HEK293 (cell line): Measurements from ENCODE around the gene ECT2.
A peak's percentile ranks its signal among the peaks of the same experiment; 100 is the strongest.

Experiments used
- CTCF ChIA-PET: fragments of 350-600 bp; formaldehyde crosslinking; extraction: SDS; loops from one replicate; lab custom pipeline; 2021; ENCODE audit warnings: antibody characterized with exemption; lab: Yijun Ruan, JAX
- POLR2A ChIA-PET: fragments of 300-600 bp; formaldehyde crosslinking; extraction: SDS; loops from one replicate; lab custom pipeline; 2020; ENCODE audit warnings: antibody characterized with exemption, inconsistent platforms; lab: Yijun Ruan, JAX
- H3K27ac ChIP-seq: fragments of 200-500 bp; sonication (Bioruptor generic); 2 replicates; pipeline ENCODE4 v1.5.1; 2014; ENCODE audit warnings: low read depth, low read length, control low read depth, inconsistent platforms; ENCODE audit errors: extremely low read depth
- H3K36me3 ChIP-seq, 2 experiments: fragments of 200-500 bp in 1 of 2; sonication (Bioruptor generic) in 1 of 2; 1 replicate in 1 of 2; 2 replicates in 1 of 2; pipeline ENCODE4 v1.5.1; 2014 to 2017; ENCODE audit warnings: inconsistent platforms in 2 of 2, low read length in 2 of 2; ENCODE audit not compliant: control insufficient read depth in 2 of 2, insufficient read depth in 1 of 2
- H3K4me1 ChIP-seq: fragments of 200-500 bp; sonication (Bioruptor generic); 2 replicates; pipeline ENCODE4 v1.5.1; 2014; ENCODE audit warnings: mild to moderate bottlenecking, low read length, inconsistent platforms; ENCODE audit not compliant: control insufficient read depth, insufficient read depth
- H3K4me3 ChIP-seq: 2 replicates; pipeline ENCODE4 v1.5.1; 2011; ENCODE audit warnings: low read depth, mild to moderate bottlenecking, control low read depth, low read length, moderate library complexity
- H3K9me3 ChIP-seq: fragments of 200-500 bp; sonication (Bioruptor generic); 2 replicates; pipeline ENCODE4 v1.5.1; 2014; ENCODE audit warnings: low read depth, low read length, inconsistent platforms; ENCODE audit not compliant: control insufficient read depth, insufficient read depth
- HOXA7 ChIP-seq: sonication (generic); formaldehyde crosslinking; IDR thresholded peaks from 2 replicates; pipeline ENCODE4 v1.8.1; 2022; ENCODE audit warnings: missing genetic modification reagents, borderline replicate concordance
- SP2 ChIP-seq: fragments of 450-650 bp; formaldehyde crosslinking; IDR thresholded peaks from 2 replicates; pipeline ENCODE4 v1.5.1; 2016; ENCODE audit warnings: missing biosample characterization, missing genetic modification characterization
- SP3 ChIP-seq: fragments of 450-650 bp; formaldehyde crosslinking; IDR thresholded peaks from 2 replicates; pipeline ENCODE4 v1.5.1; 2016; ENCODE audit warnings: missing biosample characterization, missing genetic modification characterization
- YY2 ChIP-seq: fragments of 450-650 bp; formaldehyde crosslinking; IDR thresholded peaks from 2 replicates; pipeline ENCODE4 v1.5.1; 2016; ENCODE audit warnings: missing biosample characterization, missing genetic modification characterization
- ZBTB1 ChIP-seq: fragments of 450-650 bp; formaldehyde crosslinking; IDR thresholded peaks from 2 replicates; pipeline ENCODE4 v1.5.1; 2016; ENCODE audit warnings: missing biosample characterization, missing genetic modification characterization
- ZNF121 ChIP-seq: fragments of 450-650 bp; formaldehyde crosslinking; IDR thresholded peaks from 2 replicates; pipeline ENCODE4 v1.5.1; 2016; ENCODE audit warnings: missing biosample characterization, missing genetic modification characterization
- ZNF214 ChIP-seq: fragments of 450-650 bp; formaldehyde crosslinking; IDR thresholded peaks from 2 replicates; pipeline ENCODE4 v1.5.1; 2017; ENCODE audit warnings: missing biosample characterization, mild to moderate bottlenecking, missing genetic modification characterization, borderline replicate concordance
- ZNF223 ChIP-seq: fragments of 450-650 bp; formaldehyde crosslinking; IDR thresholded peaks from 2 replicates; pipeline ENCODE4 v1.5.1; 2016; ENCODE audit warnings: missing biosample characterization, missing genetic modification characterization
- ZNF266 ChIP-seq: fragments of 450-650 bp; formaldehyde crosslinking; IDR thresholded peaks from 2 replicates; pipeline ENCODE4 v1.5.1; 2016; ENCODE audit warnings: missing biosample characterization, missing genetic modification characterization, low read depth
- ZNF292 ChIP-seq: fragments of 450-650 bp; formaldehyde crosslinking; IDR thresholded peaks from 2 replicates; pipeline ENCODE4 v1.5.1; 2016; ENCODE audit warnings: low read depth, missing biosample characterization, missing genetic modification characterization, borderline replicate concordance
- ZNF335 ChIP-seq: fragments of 450-650 bp; formaldehyde crosslinking; conservative IDR thresholded peaks from 2 replicates; pipeline ENCODE4 v1.5.1; 2016; ENCODE audit warnings: missing biosample characterization, missing genetic modification characterization
- ZNF571 ChIP-seq: fragments of 450-650 bp; formaldehyde crosslinking; IDR thresholded peaks from 2 replicates; pipeline ENCODE4 v1.5.0; 2017; ENCODE audit warnings: missing biosample characterization, missing genetic modification characterization
- ZNF776 ChIP-seq: fragments of 450-650 bp; formaldehyde crosslinking; IDR thresholded peaks from 2 replicates; pipeline ENCODE4 v1.5.0; 2017; ENCODE audit warnings: missing biosample characterization, missing genetic modification characterization, borderline replicate concordance
- TF ChIP-seq, protein P1 (sequence below): fragments of 450-650 bp; formaldehyde crosslinking; conservative IDR thresholded peaks from 2 replicates; pipeline ENCODE4 v1.5.1; 2016; ENCODE audit warnings: low read depth, missing biosample characterization, missing genetic modification characterization
- TF ChIP-seq, protein P2 (sequence below): fragments of 450-650 bp; formaldehyde crosslinking; IDR thresholded peaks from 2 replicates; pipeline ENCODE4 v1.5.1; 2017; ENCODE audit warnings: missing biosample characterization, missing genetic modification characterization
- TF ChIP-seq, protein P3 (sequence below): fragments of 450-650 bp; formaldehyde crosslinking; IDR thresholded peaks from 2 replicates; pipeline ENCODE4 v1.5.1; 2016; ENCODE audit warnings: missing biosample characterization, missing genetic modification characterization

Gene ECT2

DNA sequence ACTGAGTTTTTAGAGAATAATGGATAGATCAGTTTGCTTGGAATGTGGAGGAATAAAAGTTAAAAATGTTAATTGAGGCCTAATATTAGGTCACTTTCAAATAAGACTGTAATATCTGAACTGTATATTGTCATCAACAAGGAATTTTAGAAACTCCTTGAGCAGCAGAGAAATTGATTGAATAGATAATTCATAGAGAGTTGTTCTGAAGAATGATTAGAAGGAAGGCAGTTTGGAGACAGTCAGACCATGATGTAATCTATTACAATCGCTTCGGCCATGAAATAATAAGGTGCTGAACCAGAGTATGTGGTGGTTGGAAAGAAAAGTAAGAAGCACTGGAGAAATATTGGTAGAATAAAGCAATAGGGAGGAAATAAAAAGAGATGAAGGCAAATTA is 15.7 kb downstream of the ECT2 start:
- TF ChIP-seq ZNF292 (no peak), SP2 (tag by site-specific recombination) (no peak), SP3 (tag by site-specific recombination) (no peak), ZNF223 (no peak), ZNF266 (tag by site-specific recombination) (no peak), ZNF776 (tag by site-specific recombination) (no peak), ZNF571 (tag by site-specific recombination) (no peak), HOXA7 (CRISPR knock-in tag) (no peak)
- TF ChIP-seq, protein P1, sequence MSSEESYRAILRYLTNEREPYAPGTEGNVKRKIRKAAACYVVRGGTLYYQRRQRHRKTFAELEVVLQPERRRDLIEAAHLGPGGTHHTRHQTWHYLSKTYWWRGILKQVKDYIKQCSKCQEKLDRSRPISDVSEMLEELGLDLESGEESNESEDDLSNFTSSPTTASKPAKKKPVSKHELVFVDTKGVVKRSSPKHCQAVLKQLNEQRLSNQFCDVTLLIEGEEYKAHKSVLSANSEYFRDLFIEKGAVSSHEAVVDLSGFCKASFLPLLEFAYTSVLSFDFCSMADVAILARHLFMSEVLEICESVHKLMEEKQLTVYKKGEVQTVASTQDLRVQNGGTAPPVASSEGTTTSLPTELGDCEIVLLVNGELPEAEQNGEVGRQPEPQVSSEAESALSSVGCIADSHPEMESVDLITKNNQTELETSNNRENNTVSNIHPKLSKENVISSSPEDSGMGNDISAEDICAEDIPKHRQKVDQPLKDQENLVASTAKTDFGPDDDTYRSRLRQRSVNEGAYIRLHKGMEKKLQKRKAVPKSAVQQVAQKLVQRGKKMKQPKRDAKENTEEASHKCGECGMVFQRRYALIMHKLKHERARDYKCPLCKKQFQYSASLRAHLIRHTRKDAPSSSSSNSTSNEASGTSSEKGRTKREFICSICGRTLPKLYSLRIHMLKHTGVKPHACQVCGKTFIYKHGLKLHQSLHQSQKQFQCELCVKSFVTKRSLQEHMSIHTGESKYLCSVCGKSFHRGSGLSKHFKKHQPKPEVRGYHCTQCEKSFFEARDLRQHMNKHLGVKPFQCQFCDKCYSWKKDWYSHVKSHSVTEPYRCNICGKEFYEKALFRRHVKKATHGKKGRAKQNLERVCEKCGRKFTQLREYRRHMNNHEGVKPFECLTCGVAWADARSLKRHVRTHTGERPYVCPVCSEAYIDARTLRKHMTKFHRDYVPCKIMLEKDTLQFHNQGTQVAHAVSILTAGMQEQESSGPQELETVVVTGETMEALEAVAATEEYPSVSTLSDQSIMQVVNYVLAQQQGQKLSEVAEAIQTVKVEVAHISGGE (tag by site-specific recombination): no peak
- TF ChIP-seq, protein P2, sequence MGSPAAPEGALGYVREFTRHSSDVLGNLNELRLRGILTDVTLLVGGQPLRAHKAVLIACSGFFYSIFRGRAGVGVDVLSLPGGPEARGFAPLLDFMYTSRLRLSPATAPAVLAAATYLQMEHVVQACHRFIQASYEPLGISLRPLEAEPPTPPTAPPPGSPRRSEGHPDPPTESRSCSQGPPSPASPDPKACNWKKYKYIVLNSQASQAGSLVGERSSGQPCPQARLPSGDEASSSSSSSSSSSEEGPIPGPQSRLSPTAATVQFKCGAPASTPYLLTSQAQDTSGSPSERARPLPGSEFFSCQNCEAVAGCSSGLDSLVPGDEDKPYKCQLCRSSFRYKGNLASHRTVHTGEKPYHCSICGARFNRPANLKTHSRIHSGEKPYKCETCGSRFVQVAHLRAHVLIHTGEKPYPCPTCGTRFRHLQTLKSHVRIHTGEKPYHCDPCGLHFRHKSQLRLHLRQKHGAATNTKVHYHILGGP: no peak
- TF ChIP-seq, protein P3, sequence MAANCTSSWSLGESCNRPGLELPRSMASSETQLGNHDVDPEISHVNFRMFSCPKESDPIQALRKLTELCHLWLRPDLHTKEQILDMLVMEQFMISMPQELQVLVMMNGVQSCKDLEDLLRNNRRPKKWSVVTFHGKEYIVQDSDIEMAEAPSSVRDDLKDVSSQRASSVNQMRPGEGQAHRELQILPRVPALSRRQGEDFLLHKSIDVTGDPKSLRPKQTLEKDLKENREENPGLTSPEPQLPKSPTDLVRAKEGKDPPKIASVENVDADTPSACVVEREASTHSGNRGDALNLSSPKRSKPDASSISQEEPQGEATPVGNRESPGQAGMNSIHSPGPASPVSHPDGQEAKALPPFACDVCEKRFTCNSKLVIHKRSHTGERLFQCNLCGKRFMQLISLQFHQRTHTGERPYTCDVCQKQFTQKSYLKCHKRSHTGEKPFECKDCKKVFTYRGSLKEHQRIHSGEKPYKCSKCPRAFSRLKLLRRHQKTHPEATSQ (tag by site-specific recombination): no peak
- ChIA-PET CTCF (no interaction called here), POLR2A (no interaction called here)

DNA sequence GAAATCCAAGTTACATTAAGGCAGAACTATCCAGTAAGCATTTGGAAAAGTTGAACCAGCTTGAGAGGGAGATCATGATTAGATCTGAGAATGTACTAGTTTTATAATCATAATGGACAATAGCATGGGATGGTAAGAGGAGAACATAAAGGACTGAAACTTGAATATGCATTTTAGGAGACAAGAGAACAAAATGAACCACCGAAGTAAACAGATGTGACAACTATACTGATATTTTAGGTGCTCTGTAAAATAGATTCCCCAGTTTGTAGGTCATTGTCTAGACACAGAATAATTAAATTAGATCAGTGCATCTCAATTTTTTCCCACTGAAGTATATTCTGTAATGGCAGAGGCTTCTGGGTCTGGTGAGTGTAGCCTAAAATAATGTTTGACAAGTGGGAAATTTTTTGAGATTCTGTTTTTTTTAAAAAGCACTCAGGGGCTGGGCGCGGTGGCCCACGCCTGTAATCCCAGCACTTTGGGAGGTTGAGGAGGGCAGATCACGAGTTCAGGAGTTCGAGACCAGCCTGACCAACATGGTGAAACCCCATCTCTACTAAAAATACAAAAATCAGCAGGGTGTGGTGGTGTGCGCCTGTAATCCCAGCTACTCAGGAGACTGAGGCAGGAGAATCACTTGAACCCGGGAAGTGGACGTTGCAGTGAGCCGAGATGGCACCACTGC is 16.3 kb downstream of the ECT2 start:
- Histone ChIP-seq H3K9me3 (no peaks in the 10 kb centered on the region), H3K36me3 (peaks cover 46 to 96% of the 10 kb centered on the region in 2 experiments)
- CTCF ChIA-PET: no interaction called here
- TF ChIP-seq ZNF571 (tag by site-specific recombination) (no peak), ZNF335 (tag by site-specific recombination) (no peak), ZNF214 (tag by site-specific recombination) (no peak), YY2 (tag by site-specific recombination) (no peak), HOXA7 (CRISPR knock-in tag) (no peak)
- TF ChIP-seq, all 188 proteins: peak for 0
- Histone ChIP-seq H3K4me1 (no peaks in the 10 kb centered on the region), H3K27ac (no peak overlapping the region), H3K4me3 (no peak overlapping the region)
- POLR2A ChIA-PET: no interaction called here

More for the DNA sequence above, 15.7 kb downstream of the ECT2 start:
- Histone ChIP-seq H3K9me3 (no peaks in the 10 kb centered on the region), H3K4me1 (no peaks in the 10 kb centered on the region), H3K4me3 (no peak overlapping the region), H3K27ac (no peak overlapping the region), H3K36me3 (peaks cover 42 to 93% of the 10 kb centered on the region in 2 experiments)

DNA sequence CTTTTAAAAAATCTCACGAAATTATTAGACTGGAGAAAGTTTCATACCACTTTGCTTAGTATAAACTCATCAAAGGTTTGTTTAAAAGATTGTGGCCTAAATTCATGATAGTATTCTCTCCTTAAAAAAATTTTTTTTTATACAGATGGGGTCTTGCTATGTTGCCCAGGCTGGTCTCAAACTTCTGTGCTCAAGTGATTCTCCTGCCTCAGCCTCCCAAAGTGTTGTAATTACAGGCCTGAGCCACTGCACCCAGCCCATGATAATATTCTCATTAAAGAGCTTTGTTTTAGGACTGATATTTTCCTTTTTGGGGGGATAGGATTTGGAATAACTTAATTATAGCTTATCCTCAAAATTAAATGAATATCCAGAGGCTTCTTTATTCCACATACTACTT is 19.9 kb downstream of the ECT2 start:
- TF ChIP-seq ZNF121: 0 out of 2 replicates have a peak, but pooled peaks have one; percentile 48
- no peak for TF ChIP-seq ZBTB1 (tag by site-specific recombination)
- ChIA-PET CTCF (no interaction called here), POLR2A (no interaction called here)
- H3K36me3 ChIP-seq: peaks cover 35 to 92% of the 10 kb centered on the region in 2 experiments
- H3K4me3 ChIP-seq: no peak overlapping the region
- no peak overlapping the region for H3K27ac ChIP-seq
- no peaks in the 10 kb centered on the region for H3K9me3 ChIP-seq
- no peaks in the 10 kb centered on the region for H3K4me1 ChIP-seq
